GM21528 (cell line): Measurements from ENCODE around the gene TNFRSF25.

Experiments used
- ATAC-seq: cut with Tn5 transposase; IDR thresholded peaks from one replicate; pipeline ENCODE4 v1.9.1; 2021; ENCODE audit warnings: mild to moderate bottlenecking, moderate library complexity; ENCODE audit not compliant: unreplicated experiment, low FRiP score

The TNFRSF25 gene

GRCh38 chr1:6471086-6471969 lies 5.4 kb upstream of the TNFRSF25 start:
- ATAC-seq = no peak

- ATAC-seq = no peak
Measured at GRCh38 chr1:6470132-6471085, 4.4 kb upstream of the TNFRSF25 start.

GRCh38 chr1:6468729-6469461 lies 2.9 kb upstream of the TNFRSF25 start:
- ATAC-seq = no peak

- ATAC-seq = no peak
Measured at GRCh38 chr1:6467744-6468688, 2.0 kb upstream of the TNFRSF25 start.

GRCh38 chr1:6467224-6467623 lies 1.3 kb upstream of the TNFRSF25 start:
- no peak for ATAC-seq

GRCh38 chr1:6466751-6467150 lies 778 bp upstream of the TNFRSF25 start:
- no peak for ATAC-seq

- no peak for ATAC-seq
Measured at GRCh38 chr1:6465461-6466005, 440 bp downstream of the TNFRSF25 start.

- ATAC-seq = no peak
Measured at GRCh38 chr1:6464915-6465314, 1.1 kb downstream of the TNFRSF25 start.

GRCh38 chr1:6464514-6464836 lies 1.5 kb downstream of the TNFRSF25 start:
- no peak for ATAC-seq

GRCh38 chr1:6463120-6463412 lies 2.9 kb downstream of the TNFRSF25 start:
- ATAC-seq = no peak

GRCh38 chr1:6462412-6463119 lies 3.4 kb downstream of the TNFRSF25 start:
- no peak for ATAC-seq

- no peak for ATAC-seq
Measured at GRCh38 chr1:6461538-6462411, 4.2 kb downstream of the TNFRSF25 start.

- ATAC-seq = no peak
Measured at GRCh38 chr1:6461051-6461530, 4.9 kb downstream of the TNFRSF25 start.

- no peak for ATAC-seq
Measured at GRCh38 chr1:6460301-6461050, 5.5 kb downstream of the TNFRSF25 start.

- ATAC-seq = no peak
Measured at GRCh38 chr1:6459850-6460265, 6.1 kb downstream of the TNFRSF25 start.

GRCh38 chr1:6456800-6457466 lies 9.0 kb downstream of the TNFRSF25 start:
- ATAC-seq = no peak
